Measurements from ENCODE around the gene CLIC5.

GRCh38 chr6:45911691-45912090 lies 104.0 kb downstream of the CLIC5 start:
- TF ChIP-seq CTCF (IDR thresholded peaks at IDR 0.05) (no peak), REST (IDR thresholded peaks at IDR 0.05; ENCODE audit: insufficient read depth in 1 of 2, low read depth in 2 of 2, low read length in 1 of 2) (no peak), POLR2AphosphoS5 (IDR thresholded peaks at IDR 0.05; ENCODE audit: low read depth, low read length) (no peak), SIN3A (IDR thresholded peaks at IDR 0.05; ENCODE audit: borderline replicate concordance, insufficient read depth, low read depth, low read length) (no peak)

Data from Panc1 (cell line).